HG03045 (cell line): ENCODE measurements around the gene AKAP12.

ENCODE experiments used
- ATAC-seq: cut with Tn5 transposase; IDR thresholded peaks from one replicate; pipeline ENCODE4 v1.9.1; 2021; ENCODE audit warnings: mild to moderate bottlenecking, moderate library complexity; ENCODE audit not compliant: unreplicated experiment

The AKAP12 gene

DNA sequence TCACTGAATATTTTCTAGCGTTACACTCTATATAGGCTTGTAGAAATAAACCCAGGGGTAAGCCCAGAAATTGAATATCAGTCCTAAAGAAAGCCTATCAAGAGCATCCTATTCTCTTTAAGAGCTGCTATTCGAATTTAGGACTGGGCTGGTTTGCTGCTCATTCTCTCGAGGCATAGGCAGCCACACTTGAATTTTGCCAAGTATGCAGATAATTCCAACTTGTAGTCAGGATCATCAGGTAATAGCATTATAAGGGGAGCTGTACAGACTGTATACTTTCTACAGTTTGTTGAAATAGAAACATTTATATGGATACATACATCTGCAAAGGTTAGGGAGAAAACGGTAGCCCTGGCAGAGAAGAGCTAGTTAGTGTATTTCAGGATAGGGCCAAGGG is 153.6 kb downstream of the AKAP12 start:
- no peak for ATAC-seq

DNA sequence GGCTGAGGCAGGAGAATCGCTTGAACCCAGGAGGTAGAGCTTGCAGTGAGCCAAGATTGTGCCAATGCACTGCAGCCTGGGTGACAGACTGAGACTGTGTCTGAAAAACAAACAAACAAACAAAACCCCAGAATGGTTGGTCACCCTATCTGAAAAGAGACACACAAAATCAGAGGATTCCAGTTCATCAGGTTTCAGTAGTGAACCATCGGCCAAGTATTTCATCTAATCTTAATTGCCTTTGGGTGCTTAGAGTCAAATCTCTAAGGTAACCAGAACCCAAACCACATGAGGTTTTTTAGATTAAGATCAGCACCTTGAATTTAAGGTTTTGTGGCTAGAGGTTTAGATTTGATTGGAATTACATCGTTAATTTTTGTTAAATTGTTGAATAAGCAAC is 159.9 kb downstream of the AKAP12 start:
- ATAC-seq: no peak

- no peak for ATAC-seq
Observed at GRCh38 chr6:151400473-151400872, 160.7 kb downstream of the AKAP12 start.

- ATAC-seq: no peak
Observed at GRCh38 chr6:151402228-151402627, 162.5 kb downstream of the AKAP12 start.

DNA sequence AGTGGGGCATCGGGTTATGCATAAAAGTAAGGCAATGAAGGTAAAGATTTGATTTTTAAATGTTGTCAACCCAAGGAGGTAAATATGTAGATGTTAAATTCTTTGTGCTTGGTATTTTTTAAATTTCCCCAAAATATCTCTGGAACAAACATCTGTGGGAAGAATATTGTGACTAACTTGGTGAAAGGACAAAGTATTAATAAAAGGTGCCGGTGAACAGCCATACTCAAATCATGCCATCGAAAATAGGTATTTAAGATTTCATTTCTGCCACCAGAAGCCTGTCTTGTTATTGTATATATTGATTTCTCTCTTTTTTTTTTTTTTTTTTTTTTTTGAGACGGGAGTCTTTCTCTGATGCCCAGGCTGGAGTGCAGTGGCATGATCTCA is 164.1 kb downstream of the AKAP12 start:
- ATAC-seq: no peak
